Ureter (tissue), 1 donor: ENCODE results near the gene GGT6. TPM values are rescaled to one million over a fixed set of nuclear protein-coding genes. Genes with fewer than 3 reads are reported as not detected.

Experiments
- DNase-seq: peaks from one replicate; pipeline ENCODE4 v3.0.0-alpha.2; 2020; ENCODE audit warnings: low spot score
- total RNA-seq: library from RNA; stranded (reverse); gene quantifications from one replicate; pipeline ENCODE4 v1.2.4, GENCODE V29; 2023
- donor health status: DM: yes; HTN: yes; CAD: no.

Gene GGT6
- total RNA-seq, 1 donor from 2014 or later = 83.6 TPM

GRCh38 chr17:4523946-4524345, 36.4 kb downstream of the GGT6 start:
- no peak for DNase-seq

- no peak for DNase-seq
These were observed 37.7 kb downstream of the GGT6 start for GRCh38 chr17:4522661-4523060.

GRCh38 chr17:4520894-4521600, 39.3 kb downstream of the GGT6 start:
- DNase-seq = peak; percentile 65

- no peak for DNase-seq
These were observed 40.1 kb downstream of the GGT6 start for GRCh38 chr17:4520060-4520893.

GRCh38 chr17:4519361-4519788, 41.0 kb downstream of the GGT6 start:
- DNase-seq = no peak

GRCh38 chr17:4518901-4519300, 41.5 kb downstream of the GGT6 start:
- DNase-seq = no peak

GRCh38 chr17:4516735-4517134, 43.6 kb downstream of the GGT6 start:
- DNase-seq = no peak

- no peak for DNase-seq
These were observed 44.9 kb downstream of the GGT6 start for GRCh38 chr17:4515501-4515900.

GRCh38 chr17:4514779-4515178, 45.6 kb downstream of the GGT6 start:
- no peak for DNase-seq

GRCh38 chr17:4514206-4514605, 46.2 kb downstream of the GGT6 start:
- DNase-seq = peak; percentile 79

GRCh38 chr17:4513113-4514032, 47.0 kb downstream of the GGT6 start:
- DNase-seq = no peak

- DNase-seq = no peak
These were observed 47.9 kb downstream of the GGT6 start for GRCh38 chr17:4512156-4513112.

GRCh38 chr17:4511199-4511932, 49.0 kb downstream of the GGT6 start:
- no peak for DNase-seq

- no peak for DNase-seq
These were observed 49.8 kb downstream of the GGT6 start for GRCh38 chr17:4510618-4510941.

- DNase-seq = no peak
These were observed 50.3 kb downstream of the GGT6 start for GRCh38 chr17:4509923-4510617.

GRCh38 chr17:4509401-4509800, 51.0 kb downstream of the GGT6 start:
- no peak for DNase-seq

- no peak for DNase-seq
These were observed 52.2 kb downstream of the GGT6 start for GRCh38 chr17:4508207-4508606.

- DNase-seq = no peak
These were observed 52.8 kb downstream of the GGT6 start for GRCh38 chr17:4507361-4508111.
